ENCODE data around the gene PODN. TPM values are rescaled to one million over a fixed set of nuclear protein-coding genes. Genes with fewer than 3 reads are reported as not detected.

PODN gene
- total and polyA plus RNA-seq, 2 of the 4 experiments (the other 2 are of a cell fraction), result 0.54 to 6.2 TPM

DNA sequence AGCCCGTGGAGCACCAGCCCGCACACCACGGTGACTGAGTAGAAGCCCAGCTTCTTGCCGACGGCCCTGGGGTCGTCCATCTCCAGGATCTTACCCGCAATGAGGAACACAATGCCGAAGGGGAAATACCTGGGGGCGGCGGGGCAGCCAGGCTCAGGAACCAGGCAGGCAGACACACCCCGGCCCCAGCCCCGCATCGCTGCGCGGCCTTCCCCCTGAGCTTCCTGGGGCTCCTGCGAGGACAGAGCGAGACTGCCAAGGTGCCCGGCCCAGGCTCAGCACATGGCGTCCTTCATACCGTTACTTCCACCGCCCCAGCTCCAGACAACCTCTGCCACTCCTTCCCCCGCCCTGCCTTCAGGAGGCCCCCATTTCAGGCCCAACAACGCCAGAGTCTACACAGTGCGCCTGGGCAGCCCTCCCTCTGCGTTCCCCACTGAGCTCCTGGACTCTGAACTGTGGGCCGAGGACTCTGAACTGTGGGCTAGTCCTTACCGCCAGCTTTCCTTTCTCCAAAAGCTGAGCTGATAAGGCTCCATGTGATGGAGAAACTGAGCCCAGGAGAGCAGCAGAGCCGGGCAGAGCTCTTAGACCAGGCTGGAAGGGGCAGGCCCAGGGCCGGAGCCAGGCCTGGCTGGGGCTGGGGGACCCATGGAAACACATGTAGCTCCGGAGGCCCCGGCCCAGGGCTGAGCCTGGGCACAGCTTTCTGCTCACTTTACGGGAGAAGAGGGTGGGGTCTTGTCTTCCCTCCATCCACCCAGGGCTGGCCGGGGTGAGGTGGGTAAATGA, 30.8 kb downstream of the PODN start:
- Histone ChIP-seq H2BK20ac (ENCODE audit: low read depth, low read length) (no peak overlapping the region), H4K91ac (ENCODE audit: insufficient read depth, low read depth, low read length) (no peak overlapping the region), H3K9me1 (ENCODE audit: insufficient read depth, low read length) (peaks cover 23% of the 10 kb centered on the region), H2AK9ac (replicated peaks; ENCODE audit: low read depth, low read length, poor library complexity) (no peak overlapping the region), H2BK120ac (ENCODE audit: low read depth, low read length) (no peak overlapping the region), H3K27me3 (ENCODE audit: control insufficient read depth, insufficient read depth, low read length) (no peaks in the 10 kb centered on the region), H3K4ac (ENCODE audit: low read depth, low read length) (no peak overlapping the region), H3K23ac (ENCODE audit: low read depth, low read length) (no peak overlapping the region), H3K4me3 (ENCODE audit: insufficient read depth, low read depth, low read length) (no peak overlapping the region), H3K56ac (ENCODE audit: extremely low read depth, insufficient read depth, low read length) (no peak overlapping the region), H3K27ac (ENCODE audit: insufficient read depth, low read length) (no peak overlapping the region), H2BK15ac (ENCODE audit: low read depth, low read length) (no peak overlapping the region), H4K20me1 (ENCODE audit: insufficient read depth, low read length) (no peaks in the 10 kb centered on the region), H2BK5ac (ENCODE audit: low read depth, low read length, poor library complexity, severe bottlenecking) (no peak overlapping the region), H2AFZ (replicated peaks; ENCODE audit: low read length, poor library complexity) (no peak overlapping the region), H3K79me1 (ENCODE audit: low read depth in 1 of 2, low read length in 2 of 2) (no peaks in the 10 kb centered on the region), H4K8ac (ENCODE audit: low read depth in 2 of 2, low read length in 2 of 2) (no peak overlapping the region), H3K9me3 (ENCODE audit: control insufficient read depth, insufficient read depth, low read length) (no peaks in the 10 kb centered on the region), H3K4me1 (ENCODE audit: control insufficient read depth, insufficient read depth, low read length) (peaks cover 13% of the 10 kb centered on the region), H3K18ac (ENCODE audit: low read depth, low read length) (no peak overlapping the region), H3K9ac (ENCODE audit: low read depth, low read length) (no peak overlapping the region), H3K36me3 (ENCODE audit: control insufficient read depth, insufficient read depth, low read length) (peaks cover 1% of the 10 kb centered on the region; the same call in 1 of the 2 replicates), H3K14ac (replicated peaks; ENCODE audit: low read depth, low read length) (no peak overlapping the region), H3K4me2 (ENCODE audit: low read depth, low read length) (no peak overlapping the region), H4K5ac (ENCODE audit: low read depth, low read length) (no peak overlapping the region), H2AK5ac (ENCODE audit: low read depth, low read length) (peak overlapping the region; percentile 33; the same call in 1 of the 2 replicates)
- dilution Hi-C loops (cut with HindIII; ENCODE audit: low sequenced_read_pairs, unreplicated experiment), result no loop called here
- ChIA-PET CTCF (no interaction called here), POLR2A (ENCODE audit: unreplicated experiment) (no interaction called here)
- no peak for ATAC-seq (ENCODE audit: low read depth)
- in situ Hi-C loops (cut with MboI; ENCODE audit: low sequenced_read_pairs), result no loop called here
- WGBS, 2 experiments (ENCODE audit: extremely low coverage in 2 of 2, insufficient read length in 1 of 2), result 92% methylated on average over 16 of the region's 33 CpGs; no CpG with 5 or more reads in 1 of the 2 experiments
- BruUV-seq (replicated peaks), result no TSS peak
- TF ChIP-seq USF2 (IDR thresholded peaks at IDR 0.05; ENCODE audit: low read depth, low read length) (no peak), CEBPB (IDR thresholded peaks at IDR 0.05; ENCODE audit: low read depth, low read length) (no peak), MAZ (IDR thresholded peaks at IDR 0.05; ENCODE audit: borderline replicate concordance, low read depth, low read length) (no peak), CHD1 (IDR thresholded peaks at IDR 0.05; ENCODE audit: low read depth, low read length) (no peak), NFE2L2 (IDR thresholded peaks at IDR 0.05; ENCODE audit: low read depth, low read length) (no peak), FOS (IDR thresholded peaks at IDR 0.05; ENCODE audit: low read depth, low read length) (no peak), SMC3 (IDR thresholded peaks at IDR 0.05; ENCODE audit: low read depth, low read length) (no peak), RCOR1 (IDR thresholded peaks at IDR 0.05; ENCODE audit: insufficient replicate concordance, low read length) (no peak), MAFK (IDR thresholded peaks at IDR 0.05; ENCODE audit: low read depth, low read length) (no peak), ELK1 (IDR thresholded peaks at IDR 0.05; ENCODE audit: borderline replicate concordance, low read depth, low read length) (no peak), BHLHE40 (IDR thresholded peaks at IDR 0.05; ENCODE audit: low read depth, low read length) (no peak), POLR2A (IDR thresholded peaks at IDR 0.05; ENCODE audit: low read depth, low read length) (no peak), RAD21 (IDR thresholded peaks at IDR 0.05; ENCODE audit: low read length) (no peak), MXI1 (IDR thresholded peaks at IDR 0.05; ENCODE audit: borderline replicate concordance, low read depth, low read length) (no peak)
- TF ChIP-seq, protein P1, sequence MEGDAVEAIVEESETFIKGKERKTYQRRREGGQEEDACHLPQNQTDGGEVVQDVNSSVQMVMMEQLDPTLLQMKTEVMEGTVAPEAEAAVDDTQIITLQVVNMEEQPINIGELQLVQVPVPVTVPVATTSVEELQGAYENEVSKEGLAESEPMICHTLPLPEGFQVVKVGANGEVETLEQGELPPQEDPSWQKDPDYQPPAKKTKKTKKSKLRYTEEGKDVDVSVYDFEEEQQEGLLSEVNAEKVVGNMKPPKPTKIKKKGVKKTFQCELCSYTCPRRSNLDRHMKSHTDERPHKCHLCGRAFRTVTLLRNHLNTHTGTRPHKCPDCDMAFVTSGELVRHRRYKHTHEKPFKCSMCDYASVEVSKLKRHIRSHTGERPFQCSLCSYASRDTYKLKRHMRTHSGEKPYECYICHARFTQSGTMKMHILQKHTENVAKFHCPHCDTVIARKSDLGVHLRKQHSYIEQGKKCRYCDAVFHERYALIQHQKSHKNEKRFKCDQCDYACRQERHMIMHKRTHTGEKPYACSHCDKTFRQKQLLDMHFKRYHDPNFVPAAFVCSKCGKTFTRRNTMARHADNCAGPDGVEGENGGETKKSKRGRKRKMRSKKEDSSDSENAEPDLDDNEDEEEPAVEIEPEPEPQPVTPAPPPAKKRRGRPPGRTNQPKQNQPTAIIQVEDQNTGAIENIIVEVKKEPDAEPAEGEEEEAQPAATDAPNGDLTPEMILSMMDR (conservative IDR thresholded peaks at IDR 0.05; ENCODE audit: low read depth, low read length), result no peak
- DNase-seq, result no peak
- intact Hi-C loops (cut with micrococcal nuclease), result no loop called here
